Activated CD4-positive, alpha-beta T cell treated with anti-CD3 and anti-CD28 coated beads for 4 hours (primary cell): ENCODE measurements around the gene FASTKD3.
A peak's percentile ranks its signal among the peaks of the same experiment; 100 is the strongest.
"Not testable (repeated sequence)": the region's sequence is repeated elsewhere in the genome, so short reads cannot be mapped to it uniquely, and the experiment has no call there.

Experiments used
- DNase-seq, 2 donors: peaks; one replicate each; pipeline ENCODE4 v3.0.0-alpha.2; 2020

Gene FASTKD3

GRCh38 chr5:7868773-7869473, at the start of gene FASTKD3, which contains the start of gene MTRR:
Gene FASTKD3 (minus strand): TSS chr5:7869031. CDS start chr5:7868083, 948 bp downstream.
Gene MTRR (plus strand): TSS chr5:7869148. CDS start chr5:7870795, 1,647 bp downstream.
- peak; percentile 85 for DNase-seq

- DNase-seq, result no peak
These were observed 48.6 kb upstream of the FASTKD3 start for GRCh38 chr5:7917130-7918123.

- no peak for DNase-seq
These were observed 47.5 kb upstream of the FASTKD3 start for GRCh38 chr5:7916171-7916804.

GRCh38 chr5:7911429-7911771, 42.6 kb upstream of the FASTKD3 start:
- DNase-seq, result not testable (repeated sequence)

GRCh38 chr5:7910738-7911428, 42.1 kb upstream of the FASTKD3 start:
- no peak for DNase-seq

- no peak for DNase-seq
These were observed 39.5 kb upstream of the FASTKD3 start for GRCh38 chr5:7908317-7908716.

GRCh38 chr5:7907612-7908011, 38.8 kb upstream of the FASTKD3 start:
- no peak for DNase-seq

- no peak for DNase-seq
These were observed 35.3 kb upstream of the FASTKD3 start for GRCh38 chr5:7904170-7904569.

- DNase-seq, result no peak
These were observed 34.1 kb upstream of the FASTKD3 start for GRCh38 chr5:7902666-7903625.

- DNase-seq, result no peak
These were observed 33.4 kb upstream of the FASTKD3 start for GRCh38 chr5:7902201-7902600.

- DNase-seq, result peak; percentile 8 to 19
These were observed 28.3 kb upstream of the FASTKD3 start for GRCh38 chr5:7897014-7897600.

- DNase-seq, result no peak
These were observed 26.0 kb upstream of the FASTKD3 start for GRCh38 chr5:7894860-7895259.

- DNase-seq, result no peak
These were observed 25.6 kb upstream of the FASTKD3 start for GRCh38 chr5:7894439-7894838.

GRCh38 chr5:7888901-7889300, 20.1 kb upstream of the FASTKD3 start:
- no peak for DNase-seq

- no peak for DNase-seq
These were observed 18.1 kb upstream of the FASTKD3 start for GRCh38 chr5:7886849-7887475.

GRCh38 chr5:7884491-7885267, 15.8 kb upstream of the FASTKD3 start:
- DNase-seq, result no peak

- no peak for DNase-seq
These were observed 14.1 kb upstream of the FASTKD3 start for GRCh38 chr5:7882926-7883325.

- no peak for DNase-seq
These were observed 13.0 kb upstream of the FASTKD3 start for GRCh38 chr5:7881816-7882215.

- DNase-seq, result no peak
These were observed 12.3 kb upstream of the FASTKD3 start for GRCh38 chr5:7881091-7881490.

GRCh38 chr5:7878381-7878873, 9.6 kb upstream of the FASTKD3 start:
- DNase-seq, result no peak
